Natural killer cell (primary cell): Measurements from ENCODE around the gene LMNA. TPM values are rescaled to one million over a fixed set of nuclear protein-coding genes. Genes with fewer than 3 reads are reported as not detected.

Source experiments
- ATAC-seq, 3 donors: fragments of 150-1000 bp in 2 of 3; fragments of 200-7000 bp in 1 of 3; cut with Tn5 transposase; 1 replicate in 1 of 3; 2 replicates in 2 of 3; pipeline ENCODE4 v1.10.0; 2021; ENCODE audit warnings: mild to moderate bottlenecking in 2 of 3, moderate library complexity in 2 of 3
- DNase-seq, 2 donors: peaks; one replicate each; pipeline versions ENCODE4 v3.0.0 to v3.0.0-alpha.2; 2013 to 2021; ENCODE audit warnings: mixed read lengths in 1 of 2
- H3K27ac ChIP-seq: one replicate; pipeline ENCODE4 v1.5.1; 2013; ENCODE audit warnings: mild to moderate bottlenecking, low read length
- H3K27me3 ChIP-seq: one replicate; pipeline ENCODE4 v1.6.1; 2013; ENCODE audit warnings: low read length; ENCODE audit not compliant: control insufficient read depth, insufficient read depth
- H3K36me3 ChIP-seq: one replicate; pipeline ENCODE4 v1.6.1; 2013; ENCODE audit warnings: low read length; ENCODE audit not compliant: control insufficient read depth, insufficient read depth
- H3K4me1 ChIP-seq: one replicate; pipeline ENCODE4 v1.6.1; 2013; ENCODE audit warnings: low read length; ENCODE audit not compliant: control insufficient read depth, insufficient read depth
- H3K4me3 ChIP-seq: one replicate; pipeline ENCODE4 v1.5.1; 2013; ENCODE audit warnings: low read length
- H3K9me3 ChIP-seq: one replicate; pipeline ENCODE4 v1.6.1; 2013; ENCODE audit warnings: low read length; ENCODE audit not compliant: control insufficient read depth, insufficient read depth
- H3K27ac Mint-ChIP-seq, 2 donors: one replicate each; pipeline ENCODE4 v1.8.0; 2022; ENCODE audit warnings: mild to moderate bottlenecking in 2 of 2, mixed read lengths in 2 of 2, moderate library complexity in 1 of 2
- H3K27me3 Mint-ChIP-seq, 2 donors: one replicate each; pipeline ENCODE4 v1.8.0; 2022; ENCODE audit warnings: low read depth in 2 of 2, mixed read lengths in 2 of 2
- H3K36me3 Mint-ChIP-seq: one replicate; pipeline ENCODE4 v1.8.0; 2022; ENCODE audit warnings: mixed read lengths
- H3K4me1 Mint-ChIP-seq, 2 donors: one replicate each; pipeline ENCODE4 v1.8.0; 2022; ENCODE audit warnings: mixed read lengths in 2 of 2
- H3K4me3 Mint-ChIP-seq: one replicate; pipeline ENCODE4 v1.8.0; 2022; ENCODE audit warnings: mild to moderate bottlenecking, moderate library complexity, mixed read lengths
- H3K9me3 Mint-ChIP-seq, 2 donors: one replicate each; pipeline ENCODE4 v1.8.0; 2022; ENCODE audit warnings: mixed read lengths in 2 of 2
- WGBS: methylation state at CpG from one replicate; pipeline ENCODE4 v1.1.7; 2013; ENCODE audit warnings: missing lambda C conversion rate; ENCODE audit not compliant: insufficient coverage; 5-methylcytosine and 5-hydroxymethylcytosine counted together
- intact Hi-C: fragments of 100-400 bp; cut with micrococcal nuclease; formaldehyde crosslinking; loops from one replicate; pipeline ENCODE4 v1.14.2; 2022
- total RNA-seq, 4 donors: library from RNA; stranded (reverse); fragments of 120-200 nt in 1 of 4; gene quantifications; one replicate each; pipeline versions ENCODE4 v1.2.3 to v1.2.4, GENCODE V29; 2013 to 2022
- TF ChIP-seq, protein P1 (sequence below): fragments of 200-600 bp; IDR thresholded peaks from one replicate; pipeline ENCODE4 v1.8.0; 2022; ENCODE audit warnings: antibody characterized with exemption

LMNA gene
- total RNA-seq, 3 donors from 2014 or later (not counting 1 experiment from before 2014, with no cell fraction given) = 201 to 504 (median 273) TPM

DNA sequence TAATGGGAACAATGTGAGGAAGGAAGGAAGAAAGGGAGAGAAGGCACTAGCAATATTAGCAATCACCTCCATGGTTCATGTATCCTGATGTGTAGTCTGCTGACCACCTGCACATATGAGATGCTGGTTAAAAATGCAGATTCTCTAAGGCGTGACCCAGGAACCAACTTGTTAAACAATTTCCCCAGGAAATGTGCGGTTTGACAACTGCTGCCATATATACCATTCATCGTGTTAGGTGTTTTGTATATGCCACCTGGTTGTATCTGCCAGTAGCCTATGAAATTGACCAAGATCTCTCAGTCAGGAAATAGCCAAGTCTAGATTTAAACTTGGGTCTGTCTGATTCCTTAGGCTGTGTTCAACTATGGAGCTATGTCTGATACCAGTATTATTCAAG lies 43.0 kb downstream of the LMNA start:
- intact Hi-C loops = no loop called here
- Mint-ChIP-seq H3K36me3 (no peaks in the 10 kb centered on the region), H3K9me3 (no peaks in the 10 kb centered on the region), H3K4me3 (no peak overlapping the region), H3K27ac (no peak overlapping the region), H3K27me3 (peaks cover 0 to 7% of the 10 kb centered on the region in 2 donors), H3K4me1 (peaks cover 12 to 22% of the 10 kb centered on the region in 2 donors)
- no peak for DNase-seq
- TF ChIP-seq, protein P1, sequence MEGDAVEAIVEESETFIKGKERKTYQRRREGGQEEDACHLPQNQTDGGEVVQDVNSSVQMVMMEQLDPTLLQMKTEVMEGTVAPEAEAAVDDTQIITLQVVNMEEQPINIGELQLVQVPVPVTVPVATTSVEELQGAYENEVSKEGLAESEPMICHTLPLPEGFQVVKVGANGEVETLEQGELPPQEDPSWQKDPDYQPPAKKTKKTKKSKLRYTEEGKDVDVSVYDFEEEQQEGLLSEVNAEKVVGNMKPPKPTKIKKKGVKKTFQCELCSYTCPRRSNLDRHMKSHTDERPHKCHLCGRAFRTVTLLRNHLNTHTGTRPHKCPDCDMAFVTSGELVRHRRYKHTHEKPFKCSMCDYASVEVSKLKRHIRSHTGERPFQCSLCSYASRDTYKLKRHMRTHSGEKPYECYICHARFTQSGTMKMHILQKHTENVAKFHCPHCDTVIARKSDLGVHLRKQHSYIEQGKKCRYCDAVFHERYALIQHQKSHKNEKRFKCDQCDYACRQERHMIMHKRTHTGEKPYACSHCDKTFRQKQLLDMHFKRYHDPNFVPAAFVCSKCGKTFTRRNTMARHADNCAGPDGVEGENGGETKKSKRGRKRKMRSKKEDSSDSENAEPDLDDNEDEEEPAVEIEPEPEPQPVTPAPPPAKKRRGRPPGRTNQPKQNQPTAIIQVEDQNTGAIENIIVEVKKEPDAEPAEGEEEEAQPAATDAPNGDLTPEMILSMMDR = no peak
- Histone ChIP-seq H3K9me3 (no peaks in the 10 kb centered on the region), H3K4me3 (no peak overlapping the region), H3K27ac (no peak overlapping the region), H3K27me3 (no peaks in the 10 kb centered on the region), H3K36me3 (no peaks in the 10 kb centered on the region), H3K4me1 (peaks cover 57% of the 10 kb centered on the region)
- ATAC-seq = no peak
- 52% methylated on average over 3 of the region's 3 CpGs for WGBS

DNA sequence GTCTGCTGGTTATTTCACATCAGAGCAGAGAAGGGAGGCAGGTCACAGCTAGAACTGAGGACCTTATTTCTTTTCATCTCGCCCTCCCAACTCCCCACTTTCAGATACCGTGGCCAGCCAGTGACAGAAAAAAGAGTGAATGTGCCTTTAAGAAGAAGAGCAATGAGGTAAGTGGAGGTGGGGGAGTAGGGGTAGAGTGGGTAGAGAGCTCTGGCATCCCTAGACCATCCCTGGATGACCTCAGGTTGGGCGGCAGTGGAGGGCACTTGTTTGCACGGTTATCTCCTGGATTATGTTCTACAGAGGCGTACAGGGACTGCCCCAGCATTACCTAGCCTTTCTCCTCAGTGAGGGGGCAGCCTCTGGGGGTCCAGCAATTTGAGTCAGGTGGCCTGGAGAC lies 43.5 kb downstream of the LMNA start:
- Histone ChIP-seq H3K4me1 (peaks cover 56% of the 10 kb centered on the region), H3K36me3 (no peaks in the 10 kb centered on the region), H3K9me3 (no peaks in the 10 kb centered on the region), H3K27me3 (no peaks in the 10 kb centered on the region), H3K4me3 (no peak overlapping the region), H3K27ac (no peak overlapping the region)
- H3K36me3 Mint-ChIP-seq = no peaks in the 10 kb centered on the region
- peaks cover 12 to 22% of the 10 kb centered on the region in 2 donors for H3K4me1 Mint-ChIP-seq
- H3K27ac Mint-ChIP-seq = no peak overlapping the region
- peaks cover 0 to 7% of the 10 kb centered on the region in 2 donors for H3K27me3 Mint-ChIP-seq
- 89% methylated on average over 4 of the region's 5 CpGs for WGBS
- ATAC-seq = no peak
- intact Hi-C loops = no loop called here
- H3K9me3 Mint-ChIP-seq = no peaks in the 10 kb centered on the region
- TF ChIP-seq, protein P1 = no peak
- no peak for DNase-seq
- H3K4me3 Mint-ChIP-seq = no peak overlapping the region

DNA sequence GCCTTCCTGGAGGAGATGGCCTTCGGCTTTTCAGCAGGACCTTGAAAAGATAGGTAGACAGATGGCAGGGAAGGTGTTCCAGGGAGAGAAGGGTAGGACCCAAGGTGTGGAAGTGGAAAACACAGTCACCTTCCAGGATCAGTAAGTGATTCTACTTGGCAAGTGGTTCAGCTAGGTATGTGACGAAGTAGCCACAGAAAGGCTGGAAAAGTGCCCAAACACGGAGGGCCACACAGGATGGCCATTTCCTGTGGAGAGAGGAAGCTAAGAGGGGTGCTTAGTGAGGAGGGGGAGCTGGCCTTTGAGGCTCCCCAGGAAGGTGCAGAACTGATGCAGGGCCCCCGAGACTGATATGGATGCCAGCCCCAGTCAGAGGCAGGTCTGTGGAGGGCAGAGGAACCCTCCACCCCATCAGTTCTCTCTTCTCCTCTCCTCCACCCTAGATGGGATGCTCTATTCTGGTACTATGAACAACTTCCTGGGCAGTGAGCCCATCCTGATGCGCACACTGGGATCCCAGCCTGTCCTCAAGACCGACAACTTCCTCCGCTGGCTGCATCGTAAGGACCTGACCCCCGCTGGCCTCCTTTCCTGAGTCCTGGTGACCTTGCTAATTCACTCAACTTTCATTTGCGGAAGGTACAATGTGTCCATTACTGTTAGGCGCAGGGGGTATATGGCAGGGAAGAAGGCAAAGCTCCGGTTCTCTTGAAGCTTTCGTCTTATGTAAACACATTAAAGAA lies 45.7 kb downstream of the LMNA start:
- H3K27me3 Mint-ChIP-seq = peaks cover under 1 to 7% of the 10 kb centered on the region in 2 donors
- DNase-seq (no peak), ATAC-seq (no peak)
- H3K27ac Mint-ChIP-seq = peak overlapping the region in 1 of 2 donors; percentile 79
- intact Hi-C loops = no loop called here
- no peaks in the 10 kb centered on the region for H3K36me3 Mint-ChIP-seq
- TF ChIP-seq, protein P1 = no peak
- H3K4me1 ChIP-seq = peaks cover 38% of the 10 kb centered on the region
- H3K4me1 Mint-ChIP-seq = peaks cover 12 to 18% of the 10 kb centered on the region in 2 donors
- no peaks in the 10 kb centered on the region for H3K9me3 Mint-ChIP-seq
- H3K9me3 ChIP-seq = no peaks in the 10 kb centered on the region
- no peak overlapping the region for H3K27ac ChIP-seq
- no peaks in the 10 kb centered on the region for H3K36me3 ChIP-seq
- H3K4me3 ChIP-seq = peak overlapping the region; percentile 23
- H3K27me3 ChIP-seq = no peaks in the 10 kb centered on the region
- 88% methylated on average over 13 of the region's 13 CpGs for WGBS
- peak overlapping the region; percentile 64 for H3K4me3 Mint-ChIP-seq
